HUES6 (cell line): ENCODE measurements around the gene SCARB2.
A peak's percentile ranks its signal among the peaks of the same experiment; 100 is the strongest.

Experiments
- H3K27ac ChIP-seq: 2 replicates; pipeline ENCODE4 v1.7.0; 2013; ENCODE audit warnings: low read depth, mild to moderate bottlenecking, low read length, inconsistent platforms
- H3K27me3 ChIP-seq: 2 replicates; pipeline ENCODE4 v1.6.1; 2013; ENCODE audit warnings: low read length; ENCODE audit not compliant: control insufficient read depth, insufficient read depth
- H3K36me3 ChIP-seq: 2 replicates; pipeline ENCODE4 v1.6.1; 2013; ENCODE audit warnings: low read length; ENCODE audit not compliant: control insufficient read depth, insufficient read depth
- H3K4me1 ChIP-seq: 2 replicates; pipeline ENCODE4 v1.6.1; 2013; ENCODE audit warnings: low read length; ENCODE audit not compliant: control insufficient read depth, insufficient read depth
- H3K4me3 ChIP-seq: 2 replicates; pipeline ENCODE4 v1.5.1; 2013; ENCODE audit warnings: low read depth, low read length
- H3K9ac ChIP-seq: one replicate; pipeline ENCODE4 v1.6.1; 2013; ENCODE audit warnings: mild to moderate bottlenecking, low read length
- H3K9me3 ChIP-seq: 2 replicates; pipeline ENCODE4 v1.6.1; 2013; ENCODE audit warnings: low read depth, low read length; ENCODE audit not compliant: control insufficient read depth, insufficient read depth

Gene SCARB2

GRCh38 chr4:76148142-76148865, 65.3 kb downstream of the SCARB2 start, which contains the start of gene NUP54:
TSS of gene NUP54 (minus strand) at chr4:76148397. CDS start at chr4:76148374, 23 bp downstream.
- Histone ChIP-seq H3K27me3 (no peaks in the 10 kb centered on the region), H3K4me3 (peak within 1 kb of the TSS; percentile 83), H3K4me1 (peaks cover 4% of the 10 kb centered on the region; the same call in 1 of the 2 replicates), H3K9me3 (no peaks in the 10 kb centered on the region), H3K27ac (peak within 1 kb of the TSS; percentile 98), H3K9ac (peak within 1 kb of the TSS; percentile 97), H3K36me3 (peaks cover 13% of the 10 kb centered on the region)

DNA sequence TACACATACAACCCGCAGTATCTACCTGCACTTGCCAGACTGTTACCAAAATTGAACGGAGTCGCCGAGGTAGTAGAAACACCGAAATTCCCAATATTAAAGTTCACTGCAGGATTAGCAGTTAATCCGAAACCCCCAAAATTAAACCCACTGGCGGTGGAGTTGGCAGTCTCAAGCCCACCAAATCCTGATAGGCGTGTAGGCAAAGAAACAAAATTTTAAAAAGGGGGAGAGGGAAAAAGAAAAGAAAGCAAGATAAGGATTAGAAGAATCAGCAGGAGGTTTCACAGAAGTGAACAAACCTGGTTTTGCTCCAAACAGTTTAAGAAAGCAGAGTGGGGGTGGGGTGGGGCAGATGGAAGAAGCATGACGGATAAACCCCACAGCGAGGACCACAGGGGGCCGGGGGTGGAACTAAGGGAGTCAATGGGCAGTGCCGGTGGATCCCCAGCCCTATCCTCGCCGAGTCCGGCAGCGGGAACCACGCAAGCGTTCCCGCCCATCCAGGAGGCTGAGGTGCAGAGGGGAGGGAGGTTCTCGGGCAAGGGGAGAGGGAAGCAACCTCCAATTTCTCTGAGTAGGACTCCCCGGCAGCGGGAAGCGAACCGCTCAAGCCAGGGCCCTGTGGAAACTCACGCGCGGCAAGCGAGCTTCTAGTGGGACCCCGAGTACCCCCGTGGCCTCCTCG, 66.0 kb downstream of the SCARB2 start:
- peaks cover 18% of the 10 kb centered on the region for H3K36me3 ChIP-seq
- H3K4me3 ChIP-seq, result peak overlapping the region; percentile 83
- H3K4me1 ChIP-seq, result peaks cover 4% of the 10 kb centered on the region; the same call in 1 of the 2 replicates
- H3K27me3 ChIP-seq, result no peaks in the 10 kb centered on the region
- peak overlapping the region; percentile 97 for H3K9ac ChIP-seq
- H3K27ac ChIP-seq, result peak overlapping the region; percentile 98
- no peaks in the 10 kb centered on the region for H3K9me3 ChIP-seq

DNA sequence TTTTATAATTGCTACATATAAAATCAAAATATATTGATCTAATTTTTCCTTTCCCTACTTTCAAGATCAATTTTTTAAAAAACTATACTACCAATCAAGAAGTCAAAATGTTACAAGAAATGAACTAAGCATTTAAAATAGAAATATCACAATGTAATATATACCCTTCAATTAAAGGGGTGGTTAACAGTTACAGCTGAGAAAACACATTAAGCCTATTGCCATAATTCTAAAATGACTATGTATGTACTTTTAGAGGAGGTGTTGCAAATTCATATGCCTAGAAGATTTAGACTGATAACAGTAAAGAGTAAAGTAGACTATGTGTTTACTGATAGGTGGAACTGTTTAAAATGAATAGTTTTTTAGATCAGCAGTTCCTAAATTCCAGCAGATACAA, 69.1 kb downstream of the SCARB2 start:
- no peaks in the 10 kb centered on the region for H3K9me3 ChIP-seq
- no peak overlapping the region for H3K9ac ChIP-seq
- H3K36me3 ChIP-seq, result peaks cover 49% of the 10 kb centered on the region
- H3K4me1 ChIP-seq, result peaks cover 4% of the 10 kb centered on the region; the same call in 1 of the 2 replicates
- no peak overlapping the region for H3K27ac ChIP-seq
- H3K27me3 ChIP-seq, result no peaks in the 10 kb centered on the region
- H3K4me3 ChIP-seq, result no peak overlapping the region

GRCh38 chr4:76141241-76141640, 72.4 kb downstream of the SCARB2 start:
- H3K4me1 ChIP-seq, result peaks cover 1% of the 10 kb centered on the region; the same call in 1 of the 2 replicates
- no peak overlapping the region for H3K27ac ChIP-seq
- H3K4me3 ChIP-seq, result no peak overlapping the region
- no peaks in the 10 kb centered on the region for H3K27me3 ChIP-seq
- H3K36me3 ChIP-seq, result peaks cover 78% of the 10 kb centered on the region
- H3K9me3 ChIP-seq, result no peaks in the 10 kb centered on the region
- no peak overlapping the region for H3K9ac ChIP-seq

DNA sequence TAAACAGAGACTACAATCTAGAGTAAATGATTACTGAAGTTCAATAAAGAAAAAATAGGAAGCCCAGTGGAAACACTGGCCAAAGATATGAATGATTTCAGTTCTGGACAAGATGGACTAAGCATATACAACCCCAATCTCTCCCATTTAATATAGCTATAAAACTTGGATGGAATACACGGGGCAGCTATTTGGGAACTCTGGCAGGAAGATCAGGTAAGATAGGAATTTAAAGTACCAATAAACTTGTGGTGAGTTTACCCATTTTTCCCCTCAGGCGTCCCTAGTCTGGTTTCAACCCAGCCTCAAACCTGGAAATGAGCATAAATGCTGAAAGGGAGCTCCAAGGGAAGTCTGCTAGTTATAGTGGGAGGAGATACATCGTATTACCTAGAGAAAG, 85.9 kb downstream of the SCARB2 start:
- Histone ChIP-seq H3K4me3 (no peak overlapping the region), H3K9me3 (no peaks in the 10 kb centered on the region), H3K4me1 (no peaks in the 10 kb centered on the region), H3K36me3 (peaks cover 88% of the 10 kb centered on the region), H3K27ac (no peak overlapping the region), H3K9ac (no peak overlapping the region), H3K27me3 (no peaks in the 10 kb centered on the region)

DNA sequence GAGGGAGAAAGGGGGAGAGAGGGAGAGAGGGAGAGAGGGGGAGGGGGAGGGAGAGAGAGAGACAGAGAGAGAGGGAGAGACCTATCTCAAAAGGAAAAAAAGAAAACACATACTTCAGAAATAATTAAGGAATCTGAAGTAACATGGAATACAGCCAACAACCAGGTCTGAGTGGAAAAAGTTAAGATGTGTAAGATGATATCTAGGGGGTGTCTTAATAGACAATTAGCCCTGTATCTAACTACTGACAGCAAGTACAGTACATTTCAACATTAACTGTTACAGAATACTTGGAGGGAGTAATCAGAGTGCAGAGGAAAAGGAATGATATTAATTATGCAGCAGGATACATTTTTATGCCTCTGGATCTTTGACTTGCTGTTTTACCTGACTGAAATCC, 87.8 kb downstream of the SCARB2 start:
- Histone ChIP-seq H3K4me3 (no peak overlapping the region), H3K27me3 (no peaks in the 10 kb centered on the region), H3K9ac (no peak overlapping the region), H3K27ac (no peak overlapping the region), H3K9me3 (no peaks in the 10 kb centered on the region), H3K4me1 (no peaks in the 10 kb centered on the region), H3K36me3 (peaks cover 90% of the 10 kb centered on the region)

DNA sequence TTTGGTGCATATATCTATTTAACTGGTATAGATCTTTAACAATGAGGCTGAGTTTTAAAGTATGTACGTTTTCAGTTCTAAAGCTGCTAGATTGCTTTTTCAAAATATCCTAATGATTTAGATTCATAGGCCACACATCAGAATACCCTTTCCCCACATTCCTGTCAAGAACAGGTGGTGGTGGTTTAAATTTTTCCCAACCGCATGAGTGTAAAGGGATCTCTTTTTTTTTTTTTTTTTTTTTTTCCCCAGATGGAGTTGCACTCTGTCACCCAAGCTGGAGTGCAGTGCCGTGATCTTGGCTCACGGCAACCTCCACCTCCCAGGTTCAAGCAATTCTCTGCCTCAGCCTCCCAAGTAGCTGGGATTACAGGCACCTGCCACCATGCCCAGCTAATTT, 93.4 kb downstream of the SCARB2 start:
- no peak overlapping the region for H3K27ac ChIP-seq
- no peak overlapping the region for H3K4me3 ChIP-seq
- H3K36me3 ChIP-seq, result peaks cover 94% of the 10 kb centered on the region
- H3K27me3 ChIP-seq, result no peaks in the 10 kb centered on the region
- H3K9me3 ChIP-seq, result no peaks in the 10 kb centered on the region
- H3K4me1 ChIP-seq, result no peaks in the 10 kb centered on the region
- H3K9ac ChIP-seq, result no peak overlapping the region

GRCh38 chr4:76117536-76117935, 96.1 kb downstream of the SCARB2 start:
- Histone ChIP-seq H3K36me3 (peaks cover 94% of the 10 kb centered on the region), H3K27me3 (no peaks in the 10 kb centered on the region), H3K27ac (no peak overlapping the region), H3K4me3 (no peak overlapping the region), H3K9ac (no peak overlapping the region), H3K9me3 (no peaks in the 10 kb centered on the region), H3K4me1 (no peaks in the 10 kb centered on the region)

DNA sequence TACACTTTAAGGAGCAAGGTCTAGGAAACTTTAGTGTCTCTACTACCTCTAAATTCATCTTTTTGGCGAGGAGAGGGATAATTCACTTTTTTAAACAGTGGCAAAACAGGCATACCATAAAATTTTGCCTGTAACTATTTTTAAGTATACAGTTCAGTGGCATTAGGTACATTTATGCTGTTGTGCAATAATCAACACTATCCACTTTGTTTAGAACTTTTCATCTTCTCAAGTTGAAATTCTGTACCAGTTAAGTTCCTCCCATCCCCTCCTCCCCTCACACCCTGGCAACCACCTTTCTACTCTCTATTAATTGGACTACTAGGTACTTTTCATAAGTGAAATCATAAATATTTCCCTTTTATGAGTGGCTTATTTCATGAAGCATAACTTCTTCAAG, 96.8 kb downstream of the SCARB2 start:
- no peaks in the 10 kb centered on the region for H3K27me3 ChIP-seq

More for the DNA sequence above, 96.8 kb downstream of the SCARB2 start:
- Histone ChIP-seq H3K9ac (no peak overlapping the region), H3K9me3 (no peaks in the 10 kb centered on the region), H3K4me1 (no peaks in the 10 kb centered on the region), H3K27ac (no peak overlapping the region), H3K36me3 (peaks cover 93% of the 10 kb centered on the region), H3K4me3 (no peak overlapping the region)
